Naive thymus-derived CD8-positive, alpha-beta T cell (primary cell): ENCODE results near the gene NDRG3. TPM values are rescaled to one million over a fixed set of nuclear protein-coding genes. Genes with fewer than 3 reads are reported as not detected.
"Not testable (repeated sequence)": the region's sequence is repeated elsewhere in the genome, so short reads cannot be mapped to it uniquely, and the experiment has no call there.

Experiments used
- ATAC-seq, 2 donors: fragments of 150-1000 bp; cut with Tn5 transposase in 1 of 2; sonication (Bioruptor Pico), chemical (Tn5 transposase) in 1 of 2; 1 replicate in 1 of 2; 2 replicates in 1 of 2; pipeline ENCODE4 v1.10.0; 2021; ENCODE audit warnings: mild to moderate bottlenecking in 2 of 2, moderate library complexity in 2 of 2
- POLR2A ChIA-PET: fragments of 350-600 bp; sonication (Branson Sonifier 250); formaldehyde crosslinking; loops from one replicate; lab custom pipeline; 2021; ENCODE audit warnings: antibody characterized with exemption; lab: Charles Lee
- DNase-seq, 10 donors: peaks; one replicate each; pipeline versions ENCODE4 v3.0.0 to v3.0.0-alpha.2; 2020 to 2022
- H3K27ac Mint-ChIP-seq, 10 donors: one replicate each; pipeline ENCODE4 v1.8.0; 2020 to 2022; ENCODE audit warnings: mild to moderate bottlenecking in 10 of 10, mixed read lengths in 10 of 10, moderate library complexity in 4 of 10, inconsistent platforms in 1 of 10
- H3K27me3 Mint-ChIP-seq, 5 donors: one replicate each; pipeline ENCODE4 v1.8.0; 2021 to 2022; ENCODE audit warnings: mixed read lengths in 5 of 5
- H3K36me3 Mint-ChIP-seq, 3 donors: one replicate each; pipeline ENCODE4 v1.8.0; 2020 to 2022; ENCODE audit warnings: mixed read lengths in 3 of 3, mild to moderate bottlenecking in 2 of 3, inconsistent platforms in 1 of 3
- H3K4me1 Mint-ChIP-seq, 4 donors: one replicate each; pipeline ENCODE4 v1.8.0; 2021 to 2022; ENCODE audit warnings: mixed read lengths in 4 of 4
- H3K4me3 Mint-ChIP-seq, 10 donors: one replicate each; pipeline ENCODE4 v1.8.0; 2020 to 2022; ENCODE audit warnings: mild to moderate bottlenecking in 10 of 10, mixed read lengths in 10 of 10, moderate library complexity in 6 of 10, inconsistent platforms in 1 of 10
- H3K9me3 Mint-ChIP-seq, 9 donors: one replicate each; pipeline ENCODE4 v1.8.0; 2020 to 2022; ENCODE audit warnings: mixed read lengths in 9 of 9, mild to moderate bottlenecking in 3 of 9, inconsistent platforms in 1 of 9, moderate library complexity in 1 of 9
- polyA plus RNA-seq, 3 donors: library from polyadenylated mRNA; unstranded; fragments of 300-500 nt; fragmentation: Illumina TruSeq; gene quantifications; one replicate each; pipeline ENCODE4 v1.2.3, GENCODE V29; 2021
- total RNA-seq, 8 experiments: library from RNA in 2 of 8; stranded (reverse) in 2 of 8; gene quantifications; one replicate each; pipeline ENCODE4 v1.2.3 and lab custom pipeline; 2021 to 2026

Gene NDRG3
- total and polyA plus RNA-seq, 5 experiments from 2014 or later = 28.9 to 44.5 (median 40.0) TPM

DNA sequence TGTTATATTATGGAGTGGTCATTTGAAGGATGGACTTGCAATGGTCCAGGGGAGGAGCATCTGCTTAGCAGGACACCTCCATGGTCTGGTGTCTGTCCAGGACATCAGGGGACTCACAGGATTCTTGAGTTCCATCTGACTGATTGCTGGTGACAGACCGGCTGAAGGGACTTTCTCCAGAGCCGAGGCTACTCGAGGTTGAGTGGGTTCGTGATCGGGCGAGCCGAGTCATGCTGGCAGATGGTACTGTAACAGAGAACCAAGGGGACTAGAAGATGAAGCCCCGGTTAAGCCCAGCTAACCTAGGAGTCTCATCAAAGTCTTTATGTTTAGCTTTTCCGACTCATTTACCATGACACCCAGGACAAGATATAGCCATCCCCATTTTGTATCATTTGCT, 92.4 kb downstream of the NDRG3 start:
- ATAC-seq (no peak), DNase-seq (no peak)
- Mint-ChIP-seq H3K9me3 (no peaks in the 10 kb centered on the region), H3K4me3 (no peak overlapping the region), H3K4me1 (peaks cover 5 to 17% (median 11%) of the 10 kb centered on the region in 4 donors), H3K36me3 (peaks cover 0 to 29% (median 10%) of the 10 kb centered on the region in 3 donors), H3K27ac (peak overlapping the region in 1 of 10 donors; percentile 31), H3K27me3 (no peaks in the 10 kb centered on the region)
- POLR2A ChIA-PET = no interaction called here

DNA sequence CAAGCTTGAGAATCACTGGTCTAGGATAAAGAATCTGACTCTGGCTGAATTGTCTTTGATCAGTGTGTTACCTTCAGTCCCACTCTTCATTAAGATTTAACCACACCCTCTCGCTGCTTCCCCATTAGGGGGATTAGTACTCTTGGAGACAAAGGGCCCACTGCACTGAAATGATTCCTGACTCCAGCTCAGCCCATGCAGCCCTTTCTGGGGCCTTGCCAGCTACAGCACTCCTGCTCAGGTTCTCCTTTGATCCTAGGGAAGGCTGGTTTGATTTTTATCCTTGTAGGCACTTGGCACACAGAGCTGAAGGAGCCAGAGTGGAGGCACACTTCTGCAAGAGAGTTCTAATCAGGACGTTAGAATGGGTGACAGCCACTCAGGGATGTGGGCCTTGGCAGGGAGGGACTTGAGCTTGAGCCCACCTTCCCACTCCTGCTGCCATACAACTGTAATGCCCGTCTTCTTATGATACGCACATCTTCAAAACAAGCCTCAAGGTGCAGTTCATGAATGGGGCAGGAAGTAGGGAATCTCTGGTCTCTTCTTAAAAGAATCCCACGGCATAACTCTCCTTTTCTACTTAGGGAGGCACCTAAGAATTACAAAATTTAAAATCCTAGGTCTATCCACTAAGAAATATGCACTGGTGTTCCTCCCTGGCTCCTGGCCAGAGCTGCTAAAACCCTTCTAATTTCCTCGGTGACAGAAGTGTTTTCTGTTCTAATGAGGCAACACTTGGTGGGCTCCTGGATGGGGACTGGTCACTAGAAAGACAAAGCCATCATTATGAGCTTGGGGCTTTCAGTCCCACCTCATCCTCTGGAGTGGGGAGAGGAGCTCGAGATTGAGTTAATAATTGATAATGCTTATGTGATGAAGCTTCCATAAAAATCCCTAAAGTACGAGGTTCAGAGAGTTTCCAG, 98.4 kb downstream of the NDRG3 start:
- Mint-ChIP-seq H3K4me1 (peaks cover 25 to 46% (median 39%) of the 10 kb centered on the region in 4 donors), H3K27me3 (no peaks in the 10 kb centered on the region), H3K9me3 (no peaks in the 10 kb centered on the region), H3K27ac (peak overlapping the region; percentile 73 to 97 (median 82)), H3K36me3 (peaks cover 0 to 24% (median 10%) of the 10 kb centered on the region in 3 donors), H3K4me3 (peak overlapping the region in 9 of 10 donors; percentile 45 to 77 (median 57))
- ATAC-seq (no peak), DNase-seq (no peak)
- POLR2A ChIA-PET = interaction anchor here (0.5 to 7.8 kb wide), 9 partner anchors 9 to 296 kb away, joined by 3 to 108 read pairs (median 4); partner anchors contain the start of gene RAB5IF

DNA sequence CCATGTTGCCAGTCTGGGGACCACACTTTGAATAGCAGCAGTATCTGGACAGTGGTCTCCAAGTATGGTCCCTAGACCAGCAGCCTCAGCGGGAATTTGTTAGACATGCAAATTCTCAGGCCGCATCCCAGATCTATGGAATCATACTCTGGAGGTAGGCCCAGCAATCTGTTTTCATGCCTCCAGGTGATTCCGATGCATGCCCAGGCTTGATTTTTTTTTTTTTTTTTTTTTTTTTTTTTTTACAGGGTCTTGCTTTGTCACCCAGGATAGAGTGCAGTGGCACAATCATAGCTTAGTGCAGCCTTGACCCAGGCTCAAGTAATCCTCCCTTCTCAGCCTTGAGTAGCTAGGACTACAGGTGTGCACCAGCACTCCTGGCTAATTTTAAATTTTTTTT, 99.2 kb downstream of the NDRG3 start:
- Mint-ChIP-seq H3K9me3 (no peaks in the 10 kb centered on the region), H3K4me3 (peak overlapping the region in 9 of 10 donors; percentile 57 to 99 (median 97))
- no peak for ATAC-seq

DNA sequence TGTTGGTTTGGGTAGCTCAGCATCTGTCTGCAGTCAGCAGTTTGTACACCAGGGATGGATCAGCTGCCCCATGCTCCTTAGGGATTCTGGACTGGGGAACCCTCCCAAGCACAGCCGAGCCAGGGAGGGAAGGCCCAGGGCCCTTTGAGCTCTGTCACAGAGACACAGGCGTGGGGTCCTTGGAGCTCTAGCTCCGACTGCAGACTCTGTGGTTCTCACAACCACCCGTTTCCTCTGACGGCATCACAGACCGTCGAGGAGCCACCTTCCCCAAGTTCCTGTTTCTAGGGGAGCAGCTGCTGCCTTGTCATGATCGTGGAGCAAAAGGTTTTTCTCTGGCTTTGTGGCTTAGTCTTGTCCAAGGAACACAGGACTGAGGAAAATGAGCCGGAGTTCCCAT, 99.9 kb downstream of the NDRG3 start, which contains the start of gene SLA2:
TSS of gene SLA2 (minus strand) at position 199 of the 400 bp plus-strand sequence. CDS start 4,861 bp downstream, outside the sequence.
- DNase-seq = peak; percentile 47 to 79 (median 70)
- Mint-ChIP-seq H3K27ac (peak within 1 kb of the TSS; percentile 90 to 99 (median 98)), H3K27me3 (no peaks in the 10 kb centered on the region), H3K36me3 (peaks cover 0 to 21% (median 13%) of the 10 kb centered on the region in 3 donors), H3K9me3 (no peaks in the 10 kb centered on the region), H3K4me1 (peaks cover 31 to 60% (median 52%) of the 10 kb centered on the region in 4 donors), H3K4me3 (peak within 1 kb of the TSS; percentile 96 to 99 (median 98))
- POLR2A ChIA-PET = interaction anchor here (0.6 to 7.8 kb wide), 18 partner anchors 11 to 128 kb away, joined by 3 to 108 read pairs (median 4); partner anchors contain the start of genes DSN1, RAB5IF and TGIF2
- ATAC-seq = peak; percentile 80 to 88

More for the DNA sequence above, 99.2 kb downstream of the NDRG3 start:
- Mint-ChIP-seq H3K27me3 (no peaks in the 10 kb centered on the region), H3K4me1 (peaks cover 28 to 53% (median 47%) of the 10 kb centered on the region in 4 donors), H3K27ac (peak overlapping the region; percentile 79 to 99 (median 98)), H3K36me3 (peaks cover 0 to 21% (median 10%) of the 10 kb centered on the region in 3 donors)
- DNase-seq = no peak
- POLR2A ChIA-PET = interaction anchor here (0.7 to 7.8 kb wide), 9 partner anchors 10 to 208 kb away, joined by 3 to 108 read pairs (median 19); partner anchors contain the start of genes DSN1, RAB5IF and TGIF2

DNA sequence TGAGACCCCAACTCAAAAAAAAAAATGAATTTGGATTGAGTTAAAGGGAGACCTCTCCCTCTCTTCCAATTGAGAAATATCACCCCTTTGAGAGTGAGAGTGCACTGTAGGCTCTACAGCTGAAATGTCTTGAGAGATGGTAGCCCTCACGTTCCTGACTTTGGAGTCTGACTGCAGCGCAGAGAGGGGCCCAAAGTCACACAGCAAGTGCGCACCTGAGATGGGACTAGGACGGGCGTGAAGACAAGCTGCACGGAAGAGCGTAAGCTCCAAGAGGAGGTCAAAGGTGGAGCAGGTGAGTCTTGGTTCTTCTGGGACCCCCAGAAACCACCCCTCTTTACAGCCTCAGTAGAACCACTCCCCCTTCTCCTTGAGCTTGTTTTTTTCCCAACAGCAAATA, 100.5 kb downstream of the NDRG3 start:
- Mint-ChIP-seq H3K4me3 (peak overlapping the region; percentile 96 to 99 (median 98)), H3K36me3 (peaks cover 0 to 28% (median 13%) of the 10 kb centered on the region in 3 donors), H3K27me3 (no peaks in the 10 kb centered on the region), H3K9me3 (no peaks in the 10 kb centered on the region), H3K27ac (peak overlapping the region; percentile 90 to 99 (median 98)), H3K4me1 (peaks cover 31 to 61% (median 52%) of the 10 kb centered on the region in 4 donors)
- peak in 1 of 2 donors; percentile 15 for ATAC-seq
- POLR2A ChIA-PET = interaction anchor here (0.6 to 7.8 kb wide), 17 partner anchors 11 to 128 kb away, joined by 3 to 108 read pairs (median 3); partner anchors contain the start of genes DSN1, RAB5IF and TGIF2
- DNase-seq = no peak

DNA sequence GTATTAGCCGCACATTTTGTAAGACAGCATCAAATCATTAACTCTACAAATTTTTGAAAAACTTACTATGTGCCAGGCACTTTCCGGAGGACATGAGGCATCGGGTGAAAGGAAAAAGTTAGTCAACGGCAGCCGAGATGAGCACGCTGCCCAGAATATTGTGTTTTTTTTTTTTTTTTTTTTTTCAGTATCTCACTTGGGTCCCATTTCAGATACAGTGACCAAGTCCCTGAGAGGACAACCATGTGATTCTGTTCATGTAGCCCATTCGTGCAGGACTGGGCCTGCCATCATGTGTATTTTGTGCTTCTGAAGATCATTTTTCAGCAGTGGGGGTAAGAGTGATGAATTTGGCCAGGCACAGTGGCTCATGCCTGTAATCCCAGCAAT, 101.2 kb downstream of the NDRG3 start:
- Mint-ChIP-seq H3K27ac (peak overlapping the region; percentile 90 to 99 (median 98)), H3K36me3 (peaks cover 0 to 34% (median 13%) of the 10 kb centered on the region in 3 donors), H3K9me3 (no peaks in the 10 kb centered on the region), H3K4me3 (peak overlapping the region; percentile 96 to 99 (median 98)), H3K4me1 (peaks cover 31 to 61% (median 53%) of the 10 kb centered on the region in 4 donors), H3K27me3 (no peaks in the 10 kb centered on the region)
- ATAC-seq (peak; percentile 1 to 27), DNase-seq (no peak)
- POLR2A ChIA-PET = interaction anchor here (0.9 to 7.8 kb wide), 9 partner anchors 12 to 129 kb away, joined by 3 to 108 read pairs (median 19); partner anchors contain the start of genes DSN1, NDRG3, RAB5IF and TGIF2

DNA sequence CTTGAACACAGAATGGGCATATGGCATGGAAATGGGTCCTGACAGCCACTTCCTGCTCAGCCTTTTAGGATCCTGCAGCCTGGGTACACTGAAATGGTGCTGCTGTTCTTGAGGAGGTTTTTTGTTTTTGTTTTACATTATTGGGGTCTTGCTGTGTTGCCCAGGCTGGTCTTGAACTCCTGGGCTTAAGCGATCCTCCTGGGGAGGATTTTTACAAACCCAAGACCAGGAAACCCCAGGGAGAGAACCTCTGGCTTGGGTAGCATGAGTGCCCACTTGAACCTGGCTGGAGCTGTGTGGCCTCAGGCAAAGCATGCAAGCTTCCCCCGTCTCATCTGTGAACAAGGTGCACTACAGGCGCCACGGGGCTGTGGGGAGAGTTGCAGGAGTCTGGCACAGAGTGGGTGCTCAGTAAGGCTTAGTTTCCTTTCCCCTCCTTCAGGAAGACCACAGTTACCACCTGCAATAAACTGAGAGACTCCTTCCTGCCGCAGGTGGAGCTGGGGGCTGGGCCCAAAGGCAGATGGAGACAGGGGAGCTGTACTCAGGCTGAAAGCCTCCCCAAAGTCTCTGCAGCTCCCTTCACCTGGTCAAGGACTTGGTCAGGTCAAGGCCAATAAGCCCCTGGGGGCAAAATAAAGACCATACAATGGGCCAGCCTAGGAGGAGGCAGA, 101.7 kb downstream of the NDRG3 start:
- peak; percentile 81 to 86 for ATAC-seq
- Mint-ChIP-seq H3K4me1 (peaks cover 31 to 61% (median 54%) of the 10 kb centered on the region in 4 donors), H3K36me3 (peaks cover 0 to 39% (median 13%) of the 10 kb centered on the region in 3 donors), H3K27me3 (no peaks in the 10 kb centered on the region), H3K4me3 (peak overlapping the region; percentile 96 to 99 (median 98)), H3K9me3 (no peaks in the 10 kb centered on the region), H3K27ac (peak overlapping the region; percentile 90 to 99 (median 98))
- peak; percentile 19 to 73 (median 54) for DNase-seq
- POLR2A ChIA-PET = interaction anchor here (0.9 to 7.8 kb wide), 9 partner anchors 13 to 130 kb away, joined by 3 to 108 read pairs (median 19); partner anchors contain the start of genes DSN1, NDRG3, RAB5IF and TGIF2

DNA sequence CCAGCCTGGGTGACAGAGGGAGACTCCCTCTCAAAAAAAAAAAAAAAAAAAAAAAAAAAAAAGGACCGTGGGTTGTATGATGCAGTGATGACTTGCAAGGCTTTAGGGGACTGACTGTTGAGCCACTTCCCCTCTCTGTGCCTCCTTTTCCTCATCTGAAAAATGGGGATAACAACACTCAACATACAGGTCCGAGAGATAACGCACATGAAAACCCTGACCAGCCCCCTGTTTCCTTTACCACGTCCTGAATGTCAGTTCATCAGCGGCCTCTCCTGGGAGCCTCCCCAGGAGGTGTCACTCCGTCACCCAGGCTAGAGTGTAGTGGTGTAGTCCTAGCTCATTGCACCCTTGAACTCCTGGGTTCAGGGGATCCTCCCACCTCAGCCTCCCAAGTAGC, 103.8 kb downstream of the NDRG3 start:
- peaks cover 0 to 60% (median 16%) of the 10 kb centered on the region in 3 donors for H3K36me3 Mint-ChIP-seq
- POLR2A ChIA-PET = interaction anchor here (0.6 to 7.8 kb wide), 5 partner anchors 12 to 891 kb away, joined by 3 to 108 read pairs (median 45); partner anchors contain the start of gene RAB5IF

DNA sequence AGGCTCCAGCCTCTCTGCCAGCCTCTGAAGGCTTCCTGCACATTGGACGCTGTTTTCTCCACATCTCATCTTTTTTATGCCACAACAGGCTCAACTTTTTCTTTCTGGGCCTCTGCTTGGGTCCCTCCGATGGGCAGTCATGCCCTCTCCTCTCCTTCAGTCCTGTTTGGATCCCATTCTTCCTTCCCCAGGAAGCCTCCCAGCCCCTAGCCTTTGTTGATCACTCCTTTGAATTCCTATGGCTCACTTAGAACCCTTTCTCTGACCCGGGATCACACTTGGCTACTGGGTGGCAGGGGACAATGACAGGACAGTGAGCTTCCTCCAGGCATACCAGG, 104.4 kb downstream of the NDRG3 start:
- Mint-ChIP-seq H3K9me3 (no peaks in the 10 kb centered on the region), H3K4me1 (peaks cover 29 to 57% (median 54%) of the 10 kb centered on the region in 4 donors), H3K27ac (peak overlapping the region; percentile 68 to 90 (median 78)), H3K27me3 (no peaks in the 10 kb centered on the region), H3K4me3 (peak overlapping the region in 7 of 10 donors; percentile 14 to 99 (median 33)), H3K36me3 (peaks cover 0 to 66% (median 16%) of the 10 kb centered on the region in 3 donors)
- POLR2A ChIA-PET = interaction anchor here (0.6 to 7.8 kb wide), 4 partner anchors 11 to 892 kb away, joined by 6 to 108 read pairs (median 55); partner anchors contain the start of gene RAB5IF
- no peak for DNase-seq
- no peak for ATAC-seq

More for the DNA sequence above, 103.8 kb downstream of the NDRG3 start:
- ATAC-seq (no peak), DNase-seq (no peak)
- Mint-ChIP-seq H3K9me3 (no peaks in the 10 kb centered on the region), H3K4me3 (peak overlapping the region; percentile 67 to 99 (median 98)), H3K27ac (peak overlapping the region; percentile 60 to 99 (median 86)), H3K27me3 (no peaks in the 10 kb centered on the region), H3K4me1 (peaks cover 30 to 61% (median 57%) of the 10 kb centered on the region in 4 donors)

DNA sequence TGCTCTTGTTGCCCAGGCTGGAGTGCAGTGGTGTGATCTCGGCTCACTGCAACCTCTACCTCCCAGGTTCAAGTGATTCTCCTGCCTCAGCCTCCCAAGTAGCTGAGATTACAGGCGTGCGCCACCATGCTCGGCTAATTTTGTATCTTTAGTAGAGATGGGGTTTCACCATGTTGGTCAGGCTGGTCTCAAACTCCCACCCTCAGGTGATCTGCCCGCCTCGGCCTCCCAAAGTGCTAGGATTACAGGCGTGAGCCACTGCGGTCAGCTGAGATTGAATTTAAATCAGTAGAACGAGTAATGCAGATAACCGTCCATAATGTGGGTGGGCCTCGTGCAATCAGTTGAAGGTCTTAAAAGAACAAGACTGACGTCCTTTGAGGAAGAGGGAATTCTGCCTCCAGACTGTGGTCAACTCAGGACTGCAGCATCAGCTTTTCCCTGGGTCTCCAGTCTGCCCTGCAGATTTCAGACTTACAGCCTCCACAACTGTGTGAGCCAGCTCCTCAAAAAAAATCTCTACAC, 107.0 kb downstream of the NDRG3 start:
- H3K4me1 Mint-ChIP-seq = peaks cover 21 to 55% (median 36%) of the 10 kb centered on the region in 4 donors
- not testable (repeated sequence) for H3K9me3 Mint-ChIP-seq, DNase-seq, ATAC-seq, H3K27me3 Mint-ChIP-seq, H3K4me3 Mint-ChIP-seq
- H3K36me3 Mint-ChIP-seq = peaks cover 4 to 81% (median 16%) of the 10 kb centered on the region in 3 donors
- peak overlapping the region in 5 of 10 donors; percentile 12 to 71 (median 48) for H3K27ac Mint-ChIP-seq
- POLR2A ChIA-PET = interaction anchor here (0.7 kb wide), 1 partner anchor 13 kb away, joined by 4 read pairs; no protein-coding TSS in a partner anchor

DNA sequence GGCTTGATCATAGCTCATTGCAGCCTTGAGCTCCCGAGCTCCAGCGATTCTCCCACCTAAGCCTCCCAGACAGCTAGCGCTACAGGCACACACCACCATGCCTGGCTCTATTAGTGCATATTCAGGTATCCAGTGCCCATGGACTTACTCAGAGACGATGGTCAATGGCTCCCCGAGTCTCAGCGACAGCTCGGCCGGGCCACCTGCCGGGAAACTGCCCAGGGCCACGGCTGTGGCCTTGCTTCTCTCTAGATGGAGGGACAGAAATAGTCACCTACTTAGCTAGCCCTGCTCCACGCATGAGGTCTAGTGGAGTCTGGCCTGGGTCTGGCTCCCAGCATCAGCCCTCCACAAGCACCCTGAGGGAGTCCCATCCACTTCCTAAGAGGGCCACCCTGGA, 111.5 kb downstream of the NDRG3 start:
- Mint-ChIP-seq H3K4me1 (peaks cover 24 to 68% (median 39%) of the 10 kb centered on the region in 4 donors), H3K4me3 (no peak overlapping the region), H3K27ac (peak overlapping the region; percentile 53 to 97 (median 85)), H3K36me3 (peaks cover 4 to 86% (median 24%) of the 10 kb centered on the region in 3 donors), H3K9me3 (no peaks in the 10 kb centered on the region), H3K27me3 (no peaks in the 10 kb centered on the region)
- DNase-seq (no peak), ATAC-seq (no peak)
- POLR2A ChIA-PET = interaction anchor here (0.8 kb wide), 1 partner anchor 12 kb away, joined by 3 read pairs; the partner anchor contains the start of gene SLA2
